IgD-negative memory B cell (primary cell): ENCODE measurements around the gene IL22. TPM values are rescaled to one million over a fixed set of nuclear protein-coding genes. Genes with fewer than 3 reads are reported as not detected.
A peak's percentile ranks its signal among the peaks of the same experiment; 100 is the strongest.

Source experiments
- H3K27ac Mint-ChIP-seq, 3 donors: one replicate each; pipeline ENCODE4 v1.8.0; 2020 to 2022; ENCODE audit warnings: mild to moderate bottlenecking in 3 of 3, mixed read lengths in 3 of 3, moderate library complexity in 1 of 3
- H3K27me3 Mint-ChIP-seq: one replicate; pipeline ENCODE4 v1.8.0; 2021; ENCODE audit warnings: mixed read lengths
- H3K36me3 Mint-ChIP-seq: one replicate; pipeline ENCODE4 v1.8.0; 2020; ENCODE audit warnings: mild to moderate bottlenecking, mixed read lengths
- H3K4me1 Mint-ChIP-seq, 3 donors: one replicate each; pipeline ENCODE4 v1.8.0; 2020 to 2022; ENCODE audit warnings: mixed read lengths in 3 of 3, mild to moderate bottlenecking in 1 of 3
- H3K4me3 Mint-ChIP-seq, 4 donors: one replicate each; pipeline ENCODE4 v1.8.0; 2020 to 2022; ENCODE audit warnings: mild to moderate bottlenecking in 4 of 4, mixed read lengths in 4 of 4, moderate library complexity in 3 of 4
- H3K9me3 Mint-ChIP-seq, 3 donors: one replicate each; pipeline ENCODE4 v1.8.0; 2020 to 2021; ENCODE audit warnings: mixed read lengths in 3 of 3, mild to moderate bottlenecking in 1 of 3
- polyA plus RNA-seq: library from polyadenylated mRNA; unstranded; fragments of 300-500 nt; fragmentation: Illumina TruSeq; gene quantifications from one replicate; pipeline ENCODE4 v1.2.3, GENCODE V29; 2021

IL22 gene
- polyA plus RNA-seq, 1 donor from 2014 or later, result not detected

DNA sequence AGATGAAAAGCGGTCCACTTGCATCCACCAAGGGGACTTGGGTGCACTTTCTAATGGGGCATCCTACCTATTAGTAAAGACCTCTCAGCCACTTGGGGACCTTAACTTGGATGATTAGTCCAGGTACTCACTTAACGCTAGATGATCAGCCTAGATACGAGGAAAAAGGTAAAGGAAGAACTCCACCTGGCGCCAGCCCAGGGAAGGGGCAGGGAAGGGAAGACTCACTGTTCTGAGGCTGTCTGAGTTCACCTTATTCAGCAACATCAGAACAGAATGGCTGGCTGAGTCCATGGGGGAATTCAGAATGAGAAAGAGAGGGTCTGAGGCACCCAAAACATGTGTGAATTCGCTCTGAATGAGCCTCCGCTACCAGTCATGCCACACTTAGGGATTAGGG, 7.1 kb downstream of the IL22 start:
- no peak overlapping the region for H3K27ac Mint-ChIP-seq
- H3K9me3 Mint-ChIP-seq, result no peaks in the 10 kb centered on the region
- no peaks in the 10 kb centered on the region for H3K27me3 Mint-ChIP-seq
- peaks cover 0 to 7% (median 0%) of the 10 kb centered on the region in 3 donors for H3K4me1 Mint-ChIP-seq
- no peak overlapping the region for H3K4me3 Mint-ChIP-seq
- H3K36me3 Mint-ChIP-seq, result no peaks in the 10 kb centered on the region

- Mint-ChIP-seq H3K4me3 (no peak overlapping the region), H3K27ac (no peak overlapping the region), H3K9me3 (no peaks in the 10 kb centered on the region), H3K4me1 (peaks cover 6 to 15% (median 6%) of the 10 kb centered on the region in 3 donors), H3K36me3 (no peaks in the 10 kb centered on the region), H3K27me3 (peaks cover 1% of the 10 kb centered on the region)
These were observed 8.0 kb downstream of the IL22 start for GRCh38 chr12:68245180-68246021.

DNA sequence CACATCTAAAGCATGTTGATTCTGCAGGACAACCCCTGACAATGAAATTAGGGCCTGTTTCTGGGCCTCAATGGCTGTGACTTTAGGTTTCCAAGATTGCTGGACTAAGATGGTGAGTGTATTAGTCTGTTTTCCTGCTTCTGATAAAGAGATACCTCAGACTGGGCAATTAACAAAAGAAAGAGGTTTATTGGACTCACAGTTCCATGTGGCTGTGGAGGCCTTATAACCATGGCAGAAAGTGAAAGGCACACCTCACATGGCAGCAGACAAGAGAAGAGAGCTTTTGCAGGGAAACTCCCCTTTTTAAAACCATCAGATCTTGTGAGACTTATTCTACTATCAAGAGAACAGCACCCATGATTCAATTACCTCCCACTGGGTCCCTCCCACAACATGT, 10.6 kb downstream of the IL22 start:
- peaks cover 1% of the 10 kb centered on the region for H3K27me3 Mint-ChIP-seq
- H3K27ac Mint-ChIP-seq, result no peak overlapping the region
- H3K4me1 Mint-ChIP-seq, result peaks cover 7 to 19% (median 8%) of the 10 kb centered on the region in 3 donors
- no peak overlapping the region for H3K4me3 Mint-ChIP-seq
- no peaks in the 10 kb centered on the region for H3K9me3 Mint-ChIP-seq
- H3K36me3 Mint-ChIP-seq, result no peaks in the 10 kb centered on the region

GRCh38 chr12:68240975-68241374, 12.4 kb downstream of the IL22 start:
- Mint-ChIP-seq H3K27ac (peak overlapping the region; percentile 2 to 90 (median 89)), H3K4me1 (peaks cover 18 to 32% (median 20%) of the 10 kb centered on the region in 3 donors), H3K27me3 (peaks cover 1% of the 10 kb centered on the region), H3K4me3 (peak overlapping the region; percentile 1 to 77 (median 38)), H3K36me3 (no peaks in the 10 kb centered on the region), H3K9me3 (no peaks in the 10 kb centered on the region)

- H3K9me3 Mint-ChIP-seq, result no peaks in the 10 kb centered on the region
- H3K27ac Mint-ChIP-seq, result peak overlapping the region in 1 of 3 donors; percentile 6
- H3K27me3 Mint-ChIP-seq, result peaks cover 1% of the 10 kb centered on the region
- H3K4me1 Mint-ChIP-seq, result peaks cover 21 to 32% (median 23%) of the 10 kb centered on the region in 3 donors
- peaks cover 2% of the 10 kb centered on the region for H3K36me3 Mint-ChIP-seq
- H3K4me3 Mint-ChIP-seq, result no peak overlapping the region
These were observed 13.3 kb downstream of the IL22 start for GRCh38 chr12:68240079-68240478.

DNA sequence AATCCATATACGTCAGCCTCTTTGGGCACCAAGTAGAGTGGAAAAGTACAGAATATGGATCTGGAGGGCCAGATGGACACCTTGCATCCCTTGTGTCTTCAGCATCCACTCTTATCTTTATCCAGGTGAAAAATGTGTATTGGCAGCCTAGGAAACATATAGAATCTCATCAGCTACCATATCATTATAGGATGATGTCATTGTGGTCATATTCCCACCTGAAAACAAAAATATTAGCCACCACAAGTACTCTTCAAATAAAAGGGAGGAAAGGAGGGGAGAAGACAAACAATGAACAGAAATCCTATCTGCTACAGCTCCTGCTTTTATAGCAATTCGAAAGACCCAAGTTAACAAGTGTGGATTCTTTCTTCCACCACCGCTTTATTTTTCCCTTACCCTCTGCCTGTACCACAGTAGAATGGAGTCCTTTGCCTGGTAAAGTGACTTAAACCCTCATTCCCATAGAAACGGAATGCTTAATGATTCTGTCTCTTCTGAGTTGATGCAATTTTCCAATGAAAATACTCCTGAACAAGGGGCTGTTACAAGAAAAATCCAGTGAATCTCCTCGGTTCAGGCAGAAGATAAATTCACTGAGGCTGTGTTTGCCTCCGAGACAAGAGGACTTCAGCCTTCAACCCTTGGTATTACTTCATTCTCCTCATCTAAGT, 14.0 kb downstream of the IL22 start:
- no peak overlapping the region for H3K4me3 Mint-ChIP-seq
- H3K36me3 Mint-ChIP-seq, result peaks cover 2% of the 10 kb centered on the region
- no peaks in the 10 kb centered on the region for H3K9me3 Mint-ChIP-seq
- peaks cover 21 to 32% (median 23%) of the 10 kb centered on the region in 3 donors for H3K4me1 Mint-ChIP-seq
- peak overlapping the region in 1 of 3 donors; percentile 6 for H3K27ac Mint-ChIP-seq
- peaks cover 3% of the 10 kb centered on the region for H3K27me3 Mint-ChIP-seq

GRCh38 chr12:68237619-68238018, 15.8 kb downstream of the IL22 start:
- no peak overlapping the region for H3K4me3 Mint-ChIP-seq
- H3K9me3 Mint-ChIP-seq, result no peaks in the 10 kb centered on the region
- H3K27me3 Mint-ChIP-seq, result peaks cover 3% of the 10 kb centered on the region
- H3K36me3 Mint-ChIP-seq, result peaks cover 2% of the 10 kb centered on the region
- H3K4me1 Mint-ChIP-seq, result peaks cover 21 to 26% (median 23%) of the 10 kb centered on the region in 3 donors
- peak overlapping the region in 1 of 3 donors; percentile 1 for H3K27ac Mint-ChIP-seq

GRCh38 chr12:68237078-68237477, 16.3 kb downstream of the IL22 start:
- H3K4me1 Mint-ChIP-seq, result peaks cover 21 to 26% (median 23%) of the 10 kb centered on the region in 3 donors
- peak overlapping the region; percentile 8 to 96 (median 88) for H3K27ac Mint-ChIP-seq
- H3K36me3 Mint-ChIP-seq, result peaks cover 2% of the 10 kb centered on the region
- H3K9me3 Mint-ChIP-seq, result no peaks in the 10 kb centered on the region
- H3K4me3 Mint-ChIP-seq, result peak overlapping the region; percentile 61 to 97 (median 91)
- peaks cover 3% of the 10 kb centered on the region for H3K27me3 Mint-ChIP-seq

- H3K9me3 Mint-ChIP-seq, result no peaks in the 10 kb centered on the region
- peaks cover 3% of the 10 kb centered on the region for H3K27me3 Mint-ChIP-seq
- H3K4me3 Mint-ChIP-seq, result peak overlapping the region; percentile 61 to 97 (median 91)
- peaks cover 21 to 25% (median 23%) of the 10 kb centered on the region in 3 donors for H3K4me1 Mint-ChIP-seq
- H3K27ac Mint-ChIP-seq, result peak overlapping the region; percentile 8 to 96 (median 88)
- peaks cover 2% of the 10 kb centered on the region for H3K36me3 Mint-ChIP-seq
These were observed 16.9 kb downstream of the IL22 start for GRCh38 chr12:68236421-68237059.

- Mint-ChIP-seq H3K27me3 (peaks cover 2% of the 10 kb centered on the region), H3K27ac (no peak overlapping the region), H3K4me1 (peaks cover 15 to 18% (median 17%) of the 10 kb centered on the region in 3 donors), H3K4me3 (peak overlapping the region in 2 of 4 donors; percentile 31 to 77), H3K9me3 (no peaks in the 10 kb centered on the region), H3K36me3 (peaks cover 2% of the 10 kb centered on the region)
These were observed 17.8 kb downstream of the IL22 start for GRCh38 chr12:68235576-68235975.

- no peak overlapping the region for H3K27ac Mint-ChIP-seq
- peaks cover 15 to 17% (median 15%) of the 10 kb centered on the region in 3 donors for H3K4me1 Mint-ChIP-seq
- no peaks in the 10 kb centered on the region for H3K9me3 Mint-ChIP-seq
- peaks cover 2% of the 10 kb centered on the region for H3K27me3 Mint-ChIP-seq
- peaks cover 2% of the 10 kb centered on the region for H3K36me3 Mint-ChIP-seq
- no peak overlapping the region for H3K4me3 Mint-ChIP-seq
These were observed 19.3 kb downstream of the IL22 start for GRCh38 chr12:68234140-68234539.

DNA sequence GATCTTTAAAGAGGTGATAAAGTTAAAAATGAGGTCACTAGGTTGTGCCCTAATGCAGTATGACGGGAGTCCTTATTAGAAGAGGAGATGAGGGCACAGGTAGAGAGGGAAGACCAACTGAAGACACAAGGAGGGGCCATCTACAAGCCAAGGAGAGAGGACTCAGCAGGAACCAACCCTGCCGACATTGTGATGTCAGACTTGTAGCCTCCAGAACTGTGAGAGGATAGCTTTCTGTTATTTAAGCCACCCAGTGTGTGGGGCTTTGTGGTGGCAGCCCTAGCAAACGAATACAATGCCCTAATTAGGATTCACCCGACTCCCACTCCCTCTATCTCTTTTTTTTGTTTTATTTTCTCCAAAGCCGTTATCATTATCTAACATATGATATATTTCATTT, 19.9 kb downstream of the IL22 start:
- H3K27ac Mint-ChIP-seq, result no peak overlapping the region
- H3K36me3 Mint-ChIP-seq, result peaks cover 2% of the 10 kb centered on the region
- peaks cover 15 to 17% (median 15%) of the 10 kb centered on the region in 3 donors for H3K4me1 Mint-ChIP-seq
- peaks cover 2% of the 10 kb centered on the region for H3K27me3 Mint-ChIP-seq
- H3K9me3 Mint-ChIP-seq, result no peaks in the 10 kb centered on the region
- no peak overlapping the region for H3K4me3 Mint-ChIP-seq

DNA sequence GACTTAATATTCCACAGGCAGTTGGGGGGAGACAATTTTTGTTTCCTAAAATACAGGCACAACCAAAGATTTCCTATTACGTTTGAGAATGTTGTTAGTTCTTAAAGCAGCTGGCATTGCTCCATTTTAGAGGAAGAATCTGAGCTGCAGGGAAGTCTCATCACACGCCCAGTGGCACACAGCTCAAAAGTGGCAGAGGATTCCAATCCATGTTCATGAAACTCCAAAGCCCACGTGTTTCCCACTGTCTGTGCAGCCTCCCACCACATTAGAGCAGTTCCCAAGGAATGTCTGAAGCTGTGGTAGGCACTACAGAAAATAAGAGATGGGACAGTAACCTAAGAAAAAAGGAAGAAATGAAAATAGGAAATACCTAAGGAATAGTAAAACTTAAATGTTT, 21.7 kb downstream of the IL22 start:
- H3K9me3 Mint-ChIP-seq, result no peaks in the 10 kb centered on the region
- H3K36me3 Mint-ChIP-seq, result peaks cover 2% of the 10 kb centered on the region
- H3K4me1 Mint-ChIP-seq, result peaks cover 3 to 6% (median 5%) of the 10 kb centered on the region in 3 donors
- no peak overlapping the region for H3K27ac Mint-ChIP-seq
- H3K27me3 Mint-ChIP-seq, result peaks cover 2% of the 10 kb centered on the region
- no peak overlapping the region for H3K4me3 Mint-ChIP-seq

- Mint-ChIP-seq H3K36me3 (peaks cover 2% of the 10 kb centered on the region), H3K4me1 (peaks cover 0 to 3% (median 3%) of the 10 kb centered on the region in 3 donors), H3K4me3 (no peak overlapping the region), H3K9me3 (no peaks in the 10 kb centered on the region), H3K27ac (no peak overlapping the region), H3K27me3 (peaks cover 2% of the 10 kb centered on the region)
These were observed 22.2 kb downstream of the IL22 start for GRCh38 chr12:68231229-68231628.

DNA sequence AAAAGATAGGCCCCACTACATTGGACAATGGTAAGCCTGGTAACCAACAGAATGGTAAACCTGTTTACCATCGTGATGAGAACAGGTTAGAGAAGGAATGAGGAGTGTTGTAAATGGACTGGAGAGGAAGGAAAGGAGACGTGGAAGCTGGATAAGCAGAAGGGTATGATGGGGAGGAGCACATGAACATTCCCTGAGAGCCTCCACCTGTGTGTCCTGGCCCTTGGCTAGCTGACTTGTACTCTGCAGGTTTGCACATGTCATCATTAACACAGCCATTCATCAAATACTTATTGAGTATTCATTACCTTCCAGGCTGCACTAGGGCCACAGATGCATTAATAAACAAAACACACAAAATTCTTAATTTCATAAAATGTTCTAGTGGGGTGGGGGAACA, 23.4 kb downstream of the IL22 start:
- Mint-ChIP-seq H3K36me3 (no peaks in the 10 kb centered on the region), H3K27me3 (peaks cover 1% of the 10 kb centered on the region), H3K27ac (no peak overlapping the region), H3K9me3 (no peaks in the 10 kb centered on the region), H3K4me3 (no peak overlapping the region), H3K4me1 (no peaks in the 10 kb centered on the region)
